ENCODE results near the gene HSDL2. TPM values are rescaled to one million over a fixed set of nuclear protein-coding genes. Genes with fewer than 3 reads are reported as not detected.

Gene HSDL2
- total and polyA plus RNA-seq, 10 of the 15 experiments (the other 5 are each of a cell fraction or from before 2014, with no cell fraction given), result 20.9 to 46.1 (median 27.0) TPM

- TF ChIP-seq SMAD1 (IDR thresholded peaks at IDR 0.05; ENCODE audit: low read depth, partially characterized antibody), result no peak
- no peak for TF ChIP-seq REST (IDR thresholded peaks at IDR 0.05; ENCODE audit: low read depth, low read length)
- no peak for TF ChIP-seq SIX5 (IDR thresholded peaks at IDR 0.05; ENCODE audit: low read depth, low read length, severe bottlenecking)
- no peak for TF ChIP-seq LARP7 (IDR thresholded peaks at IDR 0.05)
- no peak for TF ChIP-seq E4F1 (IDR thresholded peaks at IDR 0.05; ENCODE audit: borderline replicate concordance, partially characterized antibody)
Observed at GRCh38 chr9:112396872-112397271, 17.0 kb downstream of the HSDL2 start (continued).

- H2AFZ ChIP-seq (ENCODE audit: control insufficient read depth, low read depth, low read length), result no peak overlapping the region
- BruUV-seq (replicated peaks), result no TSS peak
- no peaks in the 10 kb centered on the region for H4K20me1 ChIP-seq (ENCODE audit: control insufficient read depth, insufficient read depth)
- in situ Hi-C loops (cut with MboI), result no loop called here
- 98% methylated on average over 5 of the region's 6 CpGs for WGBS (ENCODE audit: insufficient coverage, insufficient replicate concordance, low lambda C conversion rate, missing lambda C conversion rate)
- CTCF ChIA-PET, result no interaction called here
- H3K9me3 ChIP-seq (replicated peaks; ENCODE audit: control insufficient read depth, insufficient read depth, low read length), result no peaks in the 10 kb centered on the region; the same call in 1 of the 3 replicates
- H3K79me2 ChIP-seq (ENCODE audit: control insufficient read depth, insufficient read depth, low read length), result no peaks in the 10 kb centered on the region
- H3K9ac ChIP-seq (ENCODE audit: control insufficient read depth, insufficient read depth, low read length), result no peak overlapping the region
- TF ChIP-seq E4F1 (IDR thresholded peaks at IDR 0.05; ENCODE audit: borderline replicate concordance, partially characterized antibody), result no peak
- TF ChIP-seq NFXL1 (IDR thresholded peaks at IDR 0.05; ENCODE audit: borderline replicate concordance), result no peak
- no peak for TF ChIP-seq TCF3 (IDR thresholded peaks at IDR 0.05; ENCODE audit: borderline replicate concordance, insufficient read depth, low read depth, low read length)
- no peak for TF ChIP-seq IRF5 (IDR thresholded peaks at IDR 0.05; ENCODE audit: borderline replicate concordance)
- no peak for TF ChIP-seq IRF3 (IDR thresholded peaks at IDR 0.05)
- no peak overlapping the region for H3K4me2 ChIP-seq (ENCODE audit: control insufficient read depth, insufficient read depth)
- no peak for DNase-seq (ENCODE audit: low read depth, low spot score)
- POLR2A ChIA-PET, result no interaction called here
- no peak for ATAC-seq
- H3K4me3 ChIP-seq, result no peak overlapping the region
- intact Hi-C loops (cut with micrococcal nuclease; ENCODE audit: unreplicated experiment), result no loop called here
- no peaks in the 10 kb centered on the region for H3K27me3 ChIP-seq (replicated peaks in 1 of 2; ENCODE audit: control insufficient read depth in 2 of 2, insufficient read depth in 2 of 2, low read length in 1 of 2)
- SMC1A ChIA-PET (ENCODE audit: uncharacterized antibody, unreplicated experiment), result no interaction called here
- RAD21 ChIA-PET (ENCODE audit: unreplicated experiment), result interaction anchor here (0.7 kb wide), 1 partner anchor 9 kb away, joined by 5 read pairs; no protein-coding TSS in a partner anchor
- no peak for FAIRE-seq
- H3K4me1 ChIP-seq (ENCODE audit: control insufficient read depth, insufficient read depth, low read length), result no peaks in the 10 kb centered on the region
- no peak overlapping the region for H3K27ac ChIP-seq (ENCODE audit: control insufficient read depth, insufficient read depth)
- H3K36me3 ChIP-seq (ENCODE audit: control insufficient read depth in 2 of 2, insufficient read depth in 2 of 2, low read length in 1 of 2), result no peaks in the 10 kb centered on the region
Observed at GRCh38 chr9:112401175-112401815, 21.4 kb downstream of the HSDL2 start.
